Fibroblast of lung (primary cell): ENCODE results near the gene ZNF559.

Source experiments
- EZH2 ChIP-seq: IDR thresholded peaks from 2 replicates; pipeline ENCODE4 v1.5.1; 2012; ENCODE audit warnings: low read length, control low read depth, mild to moderate bottlenecking; ENCODE audit errors: missing control alignments
- TF ChIP-seq, protein P1 (sequence below), 2 donors: IDR thresholded peaks in 1 of 2; conservative IDR thresholded peaks in 1 of 2; 1 replicate in 1 of 2; 2 replicates in 1 of 2; pipeline ENCODE4 v1.5.1; 2011 to 2012; ENCODE audit warnings: low read length in 2 of 2, control low read depth in 1 of 2, inconsistent platforms in 1 of 2, low read depth in 1 of 2, mild to moderate bottlenecking in 1 of 2

DNA sequence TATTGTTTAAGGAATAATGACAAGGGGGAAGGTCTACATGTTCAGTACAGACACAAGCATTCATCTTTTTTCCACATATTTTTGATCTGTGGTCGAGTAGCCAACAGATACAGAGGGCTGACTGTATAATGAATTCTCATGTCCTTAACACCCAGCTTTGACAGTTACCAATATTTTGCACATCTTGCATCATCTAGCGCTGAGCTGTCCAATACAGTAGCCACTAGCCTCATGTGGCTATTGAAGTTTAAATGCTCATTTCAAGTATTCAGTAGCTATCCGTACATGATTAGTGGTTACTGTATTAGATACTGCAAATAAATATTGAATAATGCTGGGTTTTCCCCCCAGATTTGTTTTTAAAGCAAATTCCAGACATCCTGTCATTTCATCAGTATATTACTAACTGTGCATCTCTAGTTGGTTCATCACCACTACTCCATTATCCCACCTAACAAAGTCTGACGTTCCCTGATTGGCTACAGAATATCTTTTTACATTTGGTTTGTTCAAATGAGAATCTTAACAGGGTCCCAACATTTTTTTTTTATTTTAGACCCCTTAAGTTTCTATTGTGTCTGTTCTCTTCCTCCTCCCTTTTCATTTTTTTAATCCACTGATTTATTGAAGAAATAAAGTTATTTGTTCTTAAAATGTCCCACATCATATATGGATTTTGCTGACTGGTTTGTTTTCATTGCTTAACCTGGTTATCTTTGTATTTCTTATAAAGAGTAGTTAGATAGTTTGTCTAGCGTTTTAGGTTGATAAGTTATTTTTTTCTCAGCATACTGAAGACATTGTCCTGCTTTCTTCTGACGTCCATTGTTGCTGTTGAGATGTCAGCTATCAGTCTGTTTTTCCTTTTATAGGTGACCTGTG, 47.0 kb downstream of the ZNF559 start:
- no peak for TF ChIP-seq EZH2
- TF ChIP-seq, protein P1, sequence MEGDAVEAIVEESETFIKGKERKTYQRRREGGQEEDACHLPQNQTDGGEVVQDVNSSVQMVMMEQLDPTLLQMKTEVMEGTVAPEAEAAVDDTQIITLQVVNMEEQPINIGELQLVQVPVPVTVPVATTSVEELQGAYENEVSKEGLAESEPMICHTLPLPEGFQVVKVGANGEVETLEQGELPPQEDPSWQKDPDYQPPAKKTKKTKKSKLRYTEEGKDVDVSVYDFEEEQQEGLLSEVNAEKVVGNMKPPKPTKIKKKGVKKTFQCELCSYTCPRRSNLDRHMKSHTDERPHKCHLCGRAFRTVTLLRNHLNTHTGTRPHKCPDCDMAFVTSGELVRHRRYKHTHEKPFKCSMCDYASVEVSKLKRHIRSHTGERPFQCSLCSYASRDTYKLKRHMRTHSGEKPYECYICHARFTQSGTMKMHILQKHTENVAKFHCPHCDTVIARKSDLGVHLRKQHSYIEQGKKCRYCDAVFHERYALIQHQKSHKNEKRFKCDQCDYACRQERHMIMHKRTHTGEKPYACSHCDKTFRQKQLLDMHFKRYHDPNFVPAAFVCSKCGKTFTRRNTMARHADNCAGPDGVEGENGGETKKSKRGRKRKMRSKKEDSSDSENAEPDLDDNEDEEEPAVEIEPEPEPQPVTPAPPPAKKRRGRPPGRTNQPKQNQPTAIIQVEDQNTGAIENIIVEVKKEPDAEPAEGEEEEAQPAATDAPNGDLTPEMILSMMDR (conservative IDR thresholded peaks at IDR 0.05 in 1 of 2, IDR thresholded peaks at IDR 0.05 in 1 of 2; ENCODE audit: low read depth in 1 of 2, low read length in 2 of 2), result no peak
